ENCODE results near the gene SPACDR.

The SPACDR gene

GRCh38 chr7:100484673-100485045 lies 20.6 kb upstream of the SPACDR start:
- H3K36me3 ChIP-seq (ENCODE audit: control insufficient read depth, insufficient read depth, low read length): peaks cover 9% of the 10 kb centered on the region
- 85 to 87% methylated on average over 2 to 3 of the region's 6 CpGs for WGBS, 2 experiments (ENCODE audit: insufficient coverage in 2 of 2)
- no peaks in the 10 kb centered on the region for H3K9me3 ChIP-seq (ENCODE audit: control insufficient read depth, low read length)
- peaks cover 23% of the 10 kb centered on the region for H3K4me1 ChIP-seq (ENCODE audit: control insufficient read depth, insufficient read depth, low read length, poor library complexity, severe bottlenecking)
- peak overlapping the region; percentile 57 for H3K4me3 ChIP-seq (ENCODE audit: extremely low read depth, insufficient read depth, low read length, poor library complexity, severe bottlenecking)
- no peak overlapping the region for H3K27ac ChIP-seq (ENCODE audit: low read depth, low read length, severe bottlenecking)

GRCh38 chr7:100483722-100484672 lies 19.9 kb upstream of the SPACDR start, which contains the start of gene NYAP1:
Gene NYAP1 (plus strand): TSS chr7:100483927. CDS start chr7:100485312, 1,385 bp downstream.
- H3K36me3 ChIP-seq (ENCODE audit: control insufficient read depth, insufficient read depth, low read length): peaks cover 9% of the 10 kb centered on the region
- peaks cover 19% of the 10 kb centered on the region for H3K4me1 ChIP-seq (ENCODE audit: control insufficient read depth, insufficient read depth, low read length, poor library complexity, severe bottlenecking)
- no peaks in the 10 kb centered on the region for H3K9me3 ChIP-seq (ENCODE audit: control insufficient read depth, low read length)
- no peak within 1 kb of the TSS for H3K27ac ChIP-seq (ENCODE audit: low read depth, low read length, severe bottlenecking)
- WGBS, 2 experiments (ENCODE audit: insufficient coverage in 2 of 2): 23 to 52% methylated on average over 12 to 16 of the region's 45 CpGs
- peak within 1 kb of the TSS; percentile 57 for H3K4me3 ChIP-seq (ENCODE audit: extremely low read depth, insufficient read depth, low read length, poor library complexity, severe bottlenecking)

GRCh38 chr7:100483090-100483721 lies 19.1 kb upstream of the SPACDR start:
- 1 to 2% methylated on average over 43 to 68 of the region's 79 CpGs for WGBS, 2 experiments (ENCODE audit: insufficient coverage in 2 of 2)
- Histone ChIP-seq H3K4me1 (ENCODE audit: control insufficient read depth, insufficient read depth, low read length, poor library complexity, severe bottlenecking) (peaks cover 18% of the 10 kb centered on the region), H3K9me3 (ENCODE audit: control insufficient read depth, low read length) (no peaks in the 10 kb centered on the region), H3K36me3 (ENCODE audit: control insufficient read depth, insufficient read depth, low read length) (peaks cover 3% of the 10 kb centered on the region), H3K27ac (ENCODE audit: low read depth, low read length, severe bottlenecking) (no peak overlapping the region), H3K4me3 (ENCODE audit: extremely low read depth, insufficient read depth, low read length, poor library complexity, severe bottlenecking) (peak overlapping the region; percentile 57)

GRCh38 chr7:100482728-100483089 lies 18.6 kb upstream of the SPACDR start:
- H3K9me3 ChIP-seq (ENCODE audit: control insufficient read depth, low read length): no peaks in the 10 kb centered on the region
- H3K27ac ChIP-seq (ENCODE audit: low read depth, low read length, severe bottlenecking): no peak overlapping the region
- H3K36me3 ChIP-seq (ENCODE audit: control insufficient read depth, insufficient read depth, low read length): no peaks in the 10 kb centered on the region
- peaks cover 19% of the 10 kb centered on the region for H3K4me1 ChIP-seq (ENCODE audit: control insufficient read depth, insufficient read depth, low read length, poor library complexity, severe bottlenecking)
- H3K4me3 ChIP-seq (ENCODE audit: extremely low read depth, insufficient read depth, low read length, poor library complexity, severe bottlenecking): peak overlapping the region; percentile 57
- WGBS, 2 experiments (ENCODE audit: insufficient coverage in 2 of 2): 62 to 70% methylated on average over 14 of the region's 14 CpGs

GRCh38 chr7:100481466-100481865 lies 17.4 kb upstream of the SPACDR start:
- 100% methylated on average over 1 of the region's 1 CpG for WGBS, 2 experiments (ENCODE audit: insufficient coverage in 2 of 2)
- no peaks in the 10 kb centered on the region for H3K9me3 ChIP-seq (ENCODE audit: control insufficient read depth, low read length)

GRCh38 chr7:100478958-100479660 lies 15.0 kb upstream of the SPACDR start, which contains the start of gene TSC22D4:
Gene TSC22D4 (minus strand): TSS chr7:100479214. CDS start chr7:100478038, 1,176 bp downstream.
- Histone ChIP-seq H3K36me3 (ENCODE audit: control insufficient read depth, insufficient read depth, low read length) (peaks cover 16% of the 10 kb centered on the region), H3K9me3 (ENCODE audit: control insufficient read depth, low read length) (no peaks in the 10 kb centered on the region), H3K4me1 (ENCODE audit: control insufficient read depth, insufficient read depth, low read length, poor library complexity, severe bottlenecking) (peaks cover 21% of the 10 kb centered on the region), H3K27ac (ENCODE audit: low read depth, low read length, severe bottlenecking) (peak within 1 kb of the TSS; percentile 36), H3K4me3 (ENCODE audit: extremely low read depth, insufficient read depth, low read length, poor library complexity, severe bottlenecking) (peak within 1 kb of the TSS; percentile 90)
- 0 to 3% methylated on average over 22 to 24 of the region's 27 CpGs for WGBS, 2 experiments (ENCODE audit: insufficient coverage in 2 of 2)

More at GRCh38 chr7:100481466-100481865, 17.4 kb upstream of the SPACDR start:
- Histone ChIP-seq H3K36me3 (ENCODE audit: control insufficient read depth, insufficient read depth, low read length) (peaks cover 5% of the 10 kb centered on the region), H3K27ac (ENCODE audit: low read depth, low read length, severe bottlenecking) (no peak overlapping the region), H3K4me3 (ENCODE audit: extremely low read depth, insufficient read depth, low read length, poor library complexity, severe bottlenecking) (no peak overlapping the region), H3K4me1 (ENCODE audit: control insufficient read depth, insufficient read depth, low read length, poor library complexity, severe bottlenecking) (peaks cover 22% of the 10 kb centered on the region)

GRCh38 chr7:100477871-100478267 lies 13.8 kb upstream of the SPACDR start:
- Histone ChIP-seq H3K36me3 (ENCODE audit: control insufficient read depth, insufficient read depth, low read length) (peaks cover 22% of the 10 kb centered on the region), H3K4me1 (ENCODE audit: control insufficient read depth, insufficient read depth, low read length, poor library complexity, severe bottlenecking) (peaks cover 25% of the 10 kb centered on the region), H3K27ac (ENCODE audit: low read depth, low read length, severe bottlenecking) (no peak overlapping the region), H3K9me3 (ENCODE audit: control insufficient read depth, low read length) (no peaks in the 10 kb centered on the region), H3K4me3 (ENCODE audit: extremely low read depth, insufficient read depth, low read length, poor library complexity, severe bottlenecking) (peak overlapping the region; percentile 90)
- 41% methylated on average over 11 of the region's 16 CpGs; no CpG with 5 or more reads in 1 of the 2 experiments for WGBS, 2 experiments (ENCODE audit: insufficient coverage in 2 of 2)

GRCh38 chr7:100476903-100477870 lies 13.1 kb upstream of the SPACDR start:
- 63 to 64% methylated on average over 16 to 27 of the region's 30 CpGs for WGBS, 2 experiments (ENCODE audit: insufficient coverage in 2 of 2)
- no peaks in the 10 kb centered on the region for H3K9me3 ChIP-seq (ENCODE audit: control insufficient read depth, low read length)
- H3K36me3 ChIP-seq (ENCODE audit: control insufficient read depth, insufficient read depth, low read length): peaks cover 22% of the 10 kb centered on the region
- peaks cover 28% of the 10 kb centered on the region for H3K4me1 ChIP-seq (ENCODE audit: control insufficient read depth, insufficient read depth, low read length, poor library complexity, severe bottlenecking)
- H3K4me3 ChIP-seq (ENCODE audit: extremely low read depth, insufficient read depth, low read length, poor library complexity, severe bottlenecking): peak overlapping the region; percentile 90
- no peak overlapping the region for H3K27ac ChIP-seq (ENCODE audit: low read depth, low read length, severe bottlenecking)

GRCh38 chr7:100476101-100476780 lies 12.2 kb upstream of the SPACDR start:
- 31% methylated on average over 3 of the region's 6 CpGs; no CpG with 5 or more reads in 1 of the 2 experiments for WGBS, 2 experiments (ENCODE audit: insufficient coverage in 2 of 2)
- peak overlapping the region; percentile 14 for H3K4me3 ChIP-seq (ENCODE audit: extremely low read depth, insufficient read depth, low read length, poor library complexity, severe bottlenecking)
- peaks cover 28% of the 10 kb centered on the region for H3K4me1 ChIP-seq (ENCODE audit: control insufficient read depth, insufficient read depth, low read length, poor library complexity, severe bottlenecking)

More at GRCh38 chr7:100476101-100476780, 12.2 kb upstream of the SPACDR start:
- Histone ChIP-seq H3K9me3 (ENCODE audit: control insufficient read depth, low read length) (no peaks in the 10 kb centered on the region), H3K36me3 (ENCODE audit: control insufficient read depth, insufficient read depth, low read length) (peaks cover 29% of the 10 kb centered on the region), H3K27ac (ENCODE audit: low read depth, low read length, severe bottlenecking) (no peak overlapping the region)

All from mesodermal cell (in vitro differentiated cells).